ENCODE data around the gene BCL11B.

Gene BCL11B

GRCh38 chr14:99147366-99147740 is 124.6 kb downstream of the BCL11B start:
- Histone ChIP-seq H3K4me2 (no peak overlapping the region), H2AFZ (ENCODE audit: low read depth) (no peak overlapping the region), H4K20me1 (ENCODE audit: insufficient read depth) (no peaks in the 10 kb centered on the region), H3K27ac (no peak overlapping the region), H3K4me1 (ENCODE audit: low read depth, poor library complexity, severe bottlenecking) (no peaks in the 10 kb centered on the region), H3K79me2 (ENCODE audit: insufficient read depth, low read depth) (no peaks in the 10 kb centered on the region), H3K27me3 (ENCODE audit: insufficient read depth, low read depth) (no peaks in the 10 kb centered on the region), H3K9ac (no peak overlapping the region), H3K4me3 (IDR thresholded peaks at IDR 0.05; ENCODE audit: insufficient read depth, low read depth, low read length) (no peak overlapping the region), H3K36me3 (ENCODE audit: insufficient read depth) (no peaks in the 10 kb centered on the region)
- no peak for TF ChIP-seq CTCF (conservative IDR thresholded peaks at IDR 0.05; ENCODE audit: low read depth, low read length)

- no peak for TF ChIP-seq CTCF (conservative IDR thresholded peaks at IDR 0.05; ENCODE audit: low read depth, low read length)
- H3K4me2 ChIP-seq = no peak overlapping the region
- H3K36me3 ChIP-seq (ENCODE audit: insufficient read depth) = no peaks in the 10 kb centered on the region
- H2AFZ ChIP-seq (ENCODE audit: low read depth) = no peak overlapping the region
- H3K27me3 ChIP-seq (ENCODE audit: insufficient read depth, low read depth) = no peaks in the 10 kb centered on the region
- no peak overlapping the region for H3K9ac ChIP-seq
- no peak overlapping the region for H3K4me3 ChIP-seq (IDR thresholded peaks at IDR 0.05; ENCODE audit: insufficient read depth, low read depth, low read length)
- H4K20me1 ChIP-seq (ENCODE audit: insufficient read depth) = no peaks in the 10 kb centered on the region
- H3K4me1 ChIP-seq (ENCODE audit: low read depth, poor library complexity, severe bottlenecking) = no peaks in the 10 kb centered on the region
- H3K27ac ChIP-seq = no peak overlapping the region
- H3K79me2 ChIP-seq (ENCODE audit: insufficient read depth, low read depth) = no peaks in the 10 kb centered on the region
Measured at GRCh38 chr14:99146616-99147365, 125.2 kb downstream of the BCL11B start.

GRCh38 chr14:99145307-99145706 is 126.7 kb downstream of the BCL11B start:
- Histone ChIP-seq H2AFZ (ENCODE audit: low read depth) (no peak overlapping the region), H3K36me3 (ENCODE audit: insufficient read depth) (no peaks in the 10 kb centered on the region)

GRCh38 chr14:99143793-99144192 is 128.2 kb downstream of the BCL11B start:
- H2AFZ ChIP-seq (ENCODE audit: low read depth) = no peak overlapping the region
- no peaks in the 10 kb centered on the region for H3K4me1 ChIP-seq (ENCODE audit: low read depth, poor library complexity, severe bottlenecking)
- no peaks in the 10 kb centered on the region for H3K36me3 ChIP-seq (ENCODE audit: insufficient read depth)
- no peak overlapping the region for H3K4me3 ChIP-seq (IDR thresholded peaks at IDR 0.05; ENCODE audit: insufficient read depth, low read depth, low read length)
- no peaks in the 10 kb centered on the region for H3K79me2 ChIP-seq (ENCODE audit: insufficient read depth, low read depth)
- no peaks in the 10 kb centered on the region for H3K27me3 ChIP-seq (ENCODE audit: insufficient read depth, low read depth)
- H3K4me2 ChIP-seq = no peak overlapping the region
- no peaks in the 10 kb centered on the region for H4K20me1 ChIP-seq (ENCODE audit: insufficient read depth)
- no peak for TF ChIP-seq CTCF (conservative IDR thresholded peaks at IDR 0.05; ENCODE audit: low read depth, low read length)
- H3K27ac ChIP-seq = no peak overlapping the region
- no peak overlapping the region for H3K9ac ChIP-seq

More at GRCh38 chr14:99145307-99145706, 126.7 kb downstream of the BCL11B start:
- H3K27me3 ChIP-seq (ENCODE audit: insufficient read depth, low read depth) = no peaks in the 10 kb centered on the region
- no peaks in the 10 kb centered on the region for H3K4me1 ChIP-seq (ENCODE audit: low read depth, poor library complexity, severe bottlenecking)
- H3K27ac ChIP-seq = no peak overlapping the region
- no peak overlapping the region for H3K4me2 ChIP-seq
- no peak for TF ChIP-seq CTCF (conservative IDR thresholded peaks at IDR 0.05; ENCODE audit: low read depth, low read length)
- H3K4me3 ChIP-seq (IDR thresholded peaks at IDR 0.05; ENCODE audit: insufficient read depth, low read depth, low read length) = no peak overlapping the region
- no peaks in the 10 kb centered on the region for H4K20me1 ChIP-seq (ENCODE audit: insufficient read depth)
- H3K9ac ChIP-seq = no peak overlapping the region
- H3K79me2 ChIP-seq (ENCODE audit: insufficient read depth, low read depth) = no peaks in the 10 kb centered on the region

Measured in KMS-11 (cell line).